WTC11 (cell line): ENCODE data around the gene NPIPB2. TPM values are rescaled to one million over a fixed set of nuclear protein-coding genes. Genes with fewer than 3 reads are reported as not detected.
"Not testable (repeated sequence)": the region's sequence is repeated elsewhere in the genome, so short reads cannot be mapped to it uniquely, and the experiment has no call there.

ENCODE experiments used
- ATAC-seq: fragments of 200-7000 bp; cut with Tn5 transposase; 2 replicates; pipeline ENCODE4 v1.10.0; 2021; ENCODE audit warnings: mild to moderate bottlenecking, moderate library complexity
- CTCF ChIA-PET: fragments of 300-600 bp; sonication (Branson Sonifier 250); formaldehyde crosslinking; loops from one replicate; lab custom pipeline; 2021; ENCODE audit warnings: antibody characterized with exemption; lab: Charles Lee
- POLR2A ChIA-PET: fragments of 350-600 bp; sonication (Branson Sonifier 250); formaldehyde crosslinking; loops from one replicate; lab custom pipeline; 2021; ENCODE audit warnings: antibody characterized with exemption; lab: Charles Lee
- DNase-seq: peaks from one replicate; pipeline ENCODE4 v3.0.0; 2021; ENCODE audit warnings: low spot score
- H3K27ac Mint-ChIP-seq: 2 replicates; pipeline ENCODE4 v1.8.0; 2021; ENCODE audit warnings: mixed read lengths
- H3K27me3 Mint-ChIP-seq: 2 replicates; pipeline ENCODE4 v1.8.0; 2021; ENCODE audit warnings: low read depth, mild to moderate bottlenecking, moderate library complexity, mixed read lengths
- H3K36me3 Mint-ChIP-seq: 2 replicates; pipeline ENCODE4 v1.8.0; 2021; ENCODE audit warnings: mixed read lengths
- H3K4me1 Mint-ChIP-seq: 2 replicates; pipeline ENCODE4 v1.8.0; 2022; ENCODE audit warnings: mixed read lengths
- H3K4me3 Mint-ChIP-seq: 2 replicates; pipeline ENCODE4 v1.8.0; 2021; ENCODE audit warnings: mild to moderate bottlenecking, moderate library complexity, mixed read lengths
- H3K9me3 Mint-ChIP-seq: 2 replicates; pipeline ENCODE4 v1.8.0; 2021; ENCODE audit warnings: mixed read lengths
- CBFB ChIP-seq: sonication (generic); formaldehyde crosslinking; IDR thresholded peaks from 2 replicates; pipeline ENCODE4 v1.8.1; 2022; ENCODE audit warnings: mild to moderate bottlenecking, low read depth, missing genetic modification reagents
- FOXK1 ChIP-seq: sonication (generic); formaldehyde crosslinking; IDR thresholded peaks from 2 replicates; pipeline ENCODE4 v1.8.0; 2022; ENCODE audit warnings: mild to moderate bottlenecking, moderate library complexity, missing genetic modification reagents
- GABPB1 ChIP-seq: sonication (generic); formaldehyde crosslinking; IDR thresholded peaks from 2 replicates; pipeline ENCODE4 v1.8.1; 2023; ENCODE audit warnings: mild to moderate bottlenecking, missing genetic modification reagents
- GTF2I ChIP-seq: fragments of 250-450 bp; sonication (Bioruptor Pico); conservative IDR thresholded peaks from 2 replicates; pipeline ENCODE4 v1.4.0; 2021; ENCODE audit warnings: mild to moderate bottlenecking
- HMGA2 ChIP-seq: fragments of 250-450 bp; sonication (Bioruptor Pico); IDR thresholded peaks from 2 replicates; pipeline ENCODE4 v1.4.0; 2021; ENCODE audit warnings: mild to moderate bottlenecking, moderate library complexity
- IRF2 ChIP-seq: sonication (generic); formaldehyde crosslinking; IDR thresholded peaks from 2 replicates; pipeline ENCODE4 v1.8.0; 2022; ENCODE audit warnings: low read depth, missing genetic modification reagents, borderline replicate concordance
- JUN ChIP-seq: sonication (generic); formaldehyde crosslinking; IDR thresholded peaks from 2 replicates; pipeline ENCODE4 v1.8.0; 2023; ENCODE audit warnings: mild to moderate bottlenecking, missing genetic modification reagents
- MXD4 ChIP-seq: fragments of 250-450 bp; sonication (Bioruptor Pico); IDR thresholded peaks from 2 replicates; pipeline ENCODE4 v1.8.0; 2021; ENCODE audit warnings: mild to moderate bottlenecking, moderate library complexity, borderline replicate concordance
- total RNA-seq: library from RNA; stranded (reverse); gene quantifications from 3 replicates; pipeline ENCODE4 v1.2.3, GENCODE V29; 2021
- TF ChIP-seq, protein P1 (sequence below): sonication (generic); formaldehyde crosslinking; IDR thresholded peaks from 2 replicates; pipeline ENCODE4 v1.8.1; 2023; ENCODE audit warnings: mild to moderate bottlenecking, missing genetic modification reagents
- TF ChIP-seq, protein P2 (sequence below): sonication (generic); formaldehyde crosslinking; IDR thresholded peaks from 2 replicates; pipeline ENCODE4 v1.8.0; 2022; ENCODE audit warnings: mild to moderate bottlenecking, missing genetic modification reagents
- TF ChIP-seq, protein P3 (sequence below): fragments of 250-450 bp; sonication (Bioruptor Pico); IDR thresholded peaks from 2 replicates; pipeline ENCODE4 v1.9.0; 2021; ENCODE audit warnings: mild to moderate bottlenecking
- TF ChIP-seq, protein P4 (sequence below): fragments of 250-450 bp; sonication (Bioruptor Pico); IDR thresholded peaks from 2 replicates; pipeline ENCODE4 v1.9.0; 2021; ENCODE audit warnings: mild to moderate bottlenecking
- TF ChIP-seq, protein P5 (sequence below): fragments of 250-450 bp; sonication (Bioruptor Pico); conservative IDR thresholded peaks from 2 replicates; pipeline ENCODE4 v1.9.0; 2021; ENCODE audit warnings: mild to moderate bottlenecking
- TF ChIP-seq, protein P6 (sequence below): sonication (generic); formaldehyde crosslinking; IDR thresholded peaks from 2 replicates; pipeline ENCODE4 v1.8.1; 2023; ENCODE audit warnings: mild to moderate bottlenecking, moderate library complexity, missing genetic modification reagents

NPIPB2 gene
- total RNA-seq, 1 experiment from 2014 or later, result 14.4 TPM

DNA sequence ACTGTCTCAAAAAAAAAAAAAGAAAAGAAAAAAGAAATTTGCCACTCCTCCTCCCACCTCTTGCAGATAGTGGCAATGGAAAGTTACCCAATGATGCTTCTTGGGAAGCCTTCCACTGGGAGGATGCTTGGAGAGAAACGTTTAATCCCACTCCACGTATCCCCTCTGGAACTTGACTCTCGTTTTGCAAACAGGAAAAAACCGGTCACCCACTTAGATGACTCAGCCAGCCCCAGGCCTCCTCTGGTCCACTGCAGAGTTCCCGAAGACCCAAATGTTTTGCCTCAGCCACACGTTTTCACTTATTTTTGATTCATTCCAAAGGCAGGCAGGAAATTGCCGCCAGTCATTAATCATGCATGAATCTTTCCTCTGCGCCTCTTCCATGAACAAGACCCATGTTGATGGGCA is 13.9 kb upstream of the NPIPB2 start (continued):
- TF ChIP-seq, protein P1, sequence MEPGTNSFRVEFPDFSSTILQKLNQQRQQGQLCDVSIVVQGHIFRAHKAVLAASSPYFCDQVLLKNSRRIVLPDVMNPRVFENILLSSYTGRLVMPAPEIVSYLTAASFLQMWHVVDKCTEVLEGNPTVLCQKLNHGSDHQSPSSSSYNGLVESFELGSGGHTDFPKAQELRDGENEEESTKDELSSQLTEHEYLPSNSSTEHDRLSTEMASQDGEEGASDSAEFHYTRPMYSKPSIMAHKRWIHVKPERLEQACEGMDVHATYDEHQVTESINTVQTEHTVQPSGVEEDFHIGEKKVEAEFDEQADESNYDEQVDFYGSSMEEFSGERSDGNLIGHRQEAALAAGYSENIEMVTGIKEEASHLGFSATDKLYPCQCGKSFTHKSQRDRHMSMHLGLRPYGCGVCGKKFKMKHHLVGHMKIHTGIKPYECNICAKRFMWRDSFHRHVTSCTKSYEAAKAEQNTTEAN (CRISPR knock-in tag), result no peak
- TF ChIP-seq IRF2 (no peak), FOXK1 (CRISPR knock-in tag) (no peak), MXD4 (CRISPR knock-in tag) (no peak)
- TF ChIP-seq, protein P2, sequence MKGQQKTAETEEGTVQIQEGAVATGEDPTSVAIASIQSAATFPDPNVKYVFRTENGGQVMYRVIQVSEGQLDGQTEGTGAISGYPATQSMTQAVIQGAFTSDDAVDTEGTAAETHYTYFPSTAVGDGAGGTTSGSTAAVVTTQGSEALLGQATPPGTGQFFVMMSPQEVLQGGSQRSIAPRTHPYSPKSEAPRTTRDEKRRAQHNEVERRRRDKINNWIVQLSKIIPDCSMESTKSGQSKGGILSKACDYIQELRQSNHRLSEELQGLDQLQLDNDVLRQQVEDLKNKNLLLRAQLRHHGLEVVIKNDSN (CRISPR knock-in tag), result no peak

DNA sequence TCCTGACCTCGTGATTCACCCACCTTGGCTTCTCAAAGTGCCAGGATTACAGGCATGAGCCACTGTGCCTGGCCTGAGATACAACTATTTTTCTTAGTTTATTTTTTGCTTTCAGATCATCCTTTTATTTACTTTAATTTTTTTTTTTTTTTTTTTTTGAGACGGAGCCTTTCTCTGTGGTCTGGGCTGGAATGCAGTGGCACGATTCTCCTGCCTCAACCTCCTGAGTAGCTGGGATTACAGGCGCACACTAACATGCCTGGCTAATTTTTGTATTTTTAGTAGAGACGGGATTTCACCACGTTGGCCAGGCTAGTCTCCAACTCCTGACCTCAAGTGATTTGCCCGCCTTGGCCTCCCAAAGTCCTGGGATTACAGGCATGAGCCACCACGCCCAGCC is 11.7 kb upstream of the NPIPB2 start:
- CTCF ChIA-PET, result interaction anchor here (1.7 kb wide), 1 partner anchor 114 kb away, joined by 5 read pairs; no protein-coding TSS in a partner anchor

DNA sequence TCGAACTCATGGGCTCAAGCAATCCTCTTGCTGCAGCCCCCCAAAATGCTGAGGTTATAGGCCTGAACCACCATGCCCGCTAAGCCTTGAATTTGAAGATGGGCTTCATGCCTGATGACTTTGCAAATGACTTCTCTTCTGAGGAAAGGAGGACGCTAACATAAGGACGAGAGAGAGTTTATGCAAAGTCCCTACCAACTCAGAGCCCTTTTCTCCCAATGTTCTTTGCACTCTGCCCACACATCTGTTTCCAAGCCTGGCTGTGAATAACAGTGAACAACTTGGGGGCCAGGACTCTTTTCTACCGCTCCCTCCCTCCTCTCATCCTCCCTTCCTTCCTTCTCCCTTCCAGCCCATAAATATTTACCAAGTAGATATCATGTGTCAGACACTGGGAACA is 8.5 kb upstream of the NPIPB2 start:
- Mint-ChIP-seq H3K27me3 (no peaks in the 10 kb centered on the region), H3K9me3 (no peaks in the 10 kb centered on the region), H3K4me3 (no peak overlapping the region), H3K27ac (no peak overlapping the region; the same call in 1 of the 2 replicates), H3K36me3 (no peaks in the 10 kb centered on the region), H3K4me1 (peaks cover 4% of the 10 kb centered on the region)
- ChIA-PET POLR2A (no interaction called here), CTCF (no interaction called here)
- ATAC-seq, result no peak
- no peak for DNase-seq
- TF ChIP-seq, protein P2 (CRISPR knock-in tag), result no peak

More for the DNA sequence above, 11.7 kb upstream of the NPIPB2 start:
- not testable (repeated sequence) for DNase-seq, H3K27ac Mint-ChIP-seq, ATAC-seq, H3K4me1 Mint-ChIP-seq, H3K36me3 Mint-ChIP-seq, H3K27me3 Mint-ChIP-seq, H3K9me3 Mint-ChIP-seq, H3K4me3 Mint-ChIP-seq
- POLR2A ChIA-PET, result interaction anchor here (0.6 to 0.7 kb wide), 2 partner anchors 118 to 400 kb away, joined by 4 read pairs; no protein-coding TSS in a partner anchor

DNA sequence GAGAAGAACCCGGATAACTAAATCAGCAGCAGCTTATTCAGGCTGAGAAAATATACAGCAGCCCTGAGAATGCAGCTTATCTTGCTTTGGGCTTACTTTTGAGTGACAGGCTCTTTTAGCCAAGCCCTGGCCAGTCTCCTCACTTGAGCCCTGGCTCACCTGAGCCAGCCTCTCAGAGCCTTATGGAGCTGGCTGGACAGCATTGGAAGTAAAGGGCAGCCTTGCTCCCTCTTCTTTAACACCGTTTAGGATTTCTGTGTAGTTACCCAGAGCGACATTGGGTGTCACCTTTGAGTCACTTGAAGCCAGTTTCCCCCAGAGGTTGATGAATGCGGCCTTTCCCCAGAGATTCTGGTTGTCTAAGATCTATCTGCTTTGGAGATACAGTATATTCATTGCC is 7.7 kb upstream of the NPIPB2 start:
- Mint-ChIP-seq H3K4me1 (peaks cover 4% of the 10 kb centered on the region), H3K36me3 (no peaks in the 10 kb centered on the region), H3K27me3 (no peaks in the 10 kb centered on the region), H3K4me3 (no peak overlapping the region), H3K9me3 (no peaks in the 10 kb centered on the region), H3K27ac (no peak overlapping the region)
- ATAC-seq, result peak; percentile 99
- CTCF ChIA-PET, result interaction anchor here (0.7 to 5.2 kb wide), 10 partner anchors 9 to 146 kb away, joined by 3 to 52 read pairs (median 4); no protein-coding TSS in a partner anchor
- TF ChIP-seq, protein P3, sequence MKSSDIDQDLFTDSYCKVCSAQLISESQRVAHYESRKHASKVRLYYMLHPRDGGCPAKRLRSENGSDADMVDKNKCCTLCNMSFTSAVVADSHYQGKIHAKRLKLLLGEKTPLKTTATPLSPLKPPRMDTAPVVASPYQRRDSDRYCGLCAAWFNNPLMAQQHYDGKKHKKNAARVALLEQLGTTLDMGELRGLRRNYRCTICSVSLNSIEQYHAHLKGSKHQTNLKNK (CRISPR knock-in tag), result no peak
- TF ChIP-seq HMGA2 (no peak), GTF2I (CRISPR knock-in tag) (no peak), GABPB1 (CRISPR knock-in tag) (no peak), CBFB (no peak), JUN (no peak)
- TF ChIP-seq, protein P4, sequence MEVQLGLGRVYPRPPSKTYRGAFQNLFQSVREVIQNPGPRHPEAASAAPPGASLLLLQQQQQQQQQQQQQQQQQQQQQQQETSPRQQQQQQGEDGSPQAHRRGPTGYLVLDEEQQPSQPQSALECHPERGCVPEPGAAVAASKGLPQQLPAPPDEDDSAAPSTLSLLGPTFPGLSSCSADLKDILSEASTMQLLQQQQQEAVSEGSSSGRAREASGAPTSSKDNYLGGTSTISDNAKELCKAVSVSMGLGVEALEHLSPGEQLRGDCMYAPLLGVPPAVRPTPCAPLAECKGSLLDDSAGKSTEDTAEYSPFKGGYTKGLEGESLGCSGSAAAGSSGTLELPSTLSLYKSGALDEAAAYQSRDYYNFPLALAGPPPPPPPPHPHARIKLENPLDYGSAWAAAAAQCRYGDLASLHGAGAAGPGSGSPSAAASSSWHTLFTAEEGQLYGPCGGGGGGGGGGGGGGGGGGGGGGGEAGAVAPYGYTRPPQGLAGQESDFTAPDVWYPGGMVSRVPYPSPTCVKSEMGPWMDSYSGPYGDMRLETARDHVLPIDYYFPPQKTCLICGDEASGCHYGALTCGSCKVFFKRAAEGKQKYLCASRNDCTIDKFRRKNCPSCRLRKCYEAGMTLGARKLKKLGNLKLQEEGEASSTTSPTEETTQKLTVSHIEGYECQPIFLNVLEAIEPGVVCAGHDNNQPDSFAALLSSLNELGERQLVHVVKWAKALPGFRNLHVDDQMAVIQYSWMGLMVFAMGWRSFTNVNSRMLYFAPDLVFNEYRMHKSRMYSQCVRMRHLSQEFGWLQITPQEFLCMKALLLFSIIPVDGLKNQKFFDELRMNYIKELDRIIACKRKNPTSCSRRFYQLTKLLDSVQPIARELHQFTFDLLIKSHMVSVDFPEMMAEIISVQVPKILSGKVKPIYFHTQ (CRISPR knock-in tag), result no peak
- TF ChIP-seq, protein P2 (CRISPR knock-in tag), result no peak
- TF ChIP-seq, protein P5, sequence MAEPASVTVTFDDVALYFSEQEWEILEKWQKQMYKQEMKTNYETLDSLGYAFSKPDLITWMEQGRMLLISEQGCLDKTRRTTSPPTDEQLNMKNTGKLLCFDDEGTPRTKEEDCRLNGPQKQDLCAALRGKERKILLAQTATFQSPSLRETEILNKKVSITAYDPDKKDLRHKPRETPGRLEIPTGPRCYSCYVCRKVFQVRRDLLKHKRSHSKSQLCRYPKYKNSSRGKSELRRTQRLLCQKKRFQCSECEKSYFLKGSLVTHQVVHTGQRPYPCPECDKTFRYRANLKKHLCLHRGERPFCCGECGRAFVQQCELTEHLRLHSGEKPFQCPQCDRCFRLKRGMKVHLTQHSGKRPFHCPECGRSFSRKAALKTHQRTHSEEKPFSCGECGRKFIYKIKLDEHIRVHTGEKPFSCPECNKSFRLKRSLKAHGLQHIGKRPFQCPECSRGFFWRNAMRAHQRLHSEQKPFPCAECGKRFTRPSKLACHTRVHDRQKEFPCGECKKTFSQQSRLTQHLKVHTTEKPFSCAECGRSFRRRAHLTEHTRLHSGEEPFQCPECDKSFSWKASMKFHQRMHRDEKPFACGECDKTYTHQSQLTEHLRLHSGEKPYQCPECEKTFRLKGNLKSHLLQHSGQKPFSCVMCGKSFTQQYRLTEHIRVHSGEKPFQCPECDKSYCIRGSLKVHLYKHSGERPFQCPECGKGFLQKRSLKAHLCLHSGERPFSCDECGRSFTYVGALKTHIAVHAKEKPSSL, result no peak
- TF ChIP-seq, protein P6, sequence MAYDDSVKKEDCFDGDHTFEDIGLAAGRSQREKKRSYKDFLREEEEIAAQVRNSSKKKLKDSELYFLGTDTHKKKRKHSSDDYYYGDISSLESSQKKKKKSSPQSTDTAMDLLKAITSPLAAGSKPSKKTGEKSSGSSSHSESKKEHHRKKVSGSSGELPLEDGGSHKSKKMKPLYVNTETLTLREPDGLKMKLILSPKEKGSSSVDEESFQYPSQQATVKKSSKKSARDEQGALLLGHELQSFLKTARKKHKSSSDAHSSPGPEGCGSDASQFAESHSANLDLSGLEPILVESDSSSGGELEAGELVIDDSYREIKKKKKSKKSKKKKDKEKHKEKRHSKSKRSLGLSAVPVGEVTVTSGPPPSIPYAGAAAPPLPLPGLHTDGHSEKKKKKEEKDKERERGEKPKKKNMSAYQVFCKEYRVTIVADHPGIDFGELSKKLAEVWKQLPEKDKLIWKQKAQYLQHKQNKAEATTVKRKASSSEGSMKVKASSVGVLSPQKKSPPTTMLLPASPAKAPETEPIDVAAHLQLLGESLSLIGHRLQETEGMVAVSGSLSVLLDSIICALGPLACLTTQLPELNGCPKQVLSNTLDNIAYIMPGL, result no peak
- POLR2A ChIA-PET, result no interaction called here
- peak; percentile 36 for DNase-seq
